ENCODE results near the gene PDE6B. TPM values are rescaled to one million over a fixed set of nuclear protein-coding genes. Genes with fewer than 3 reads are reported as not detected.

The PDE6B gene
- total RNA-seq, 1 experiment from 2014 or later = 9.4 TPM

GRCh38 chr4:592825-593520 is 32.4 kb upstream of the PDE6B start:
- DNase-seq (ENCODE audit: low read depth) = no peak
- in situ Hi-C loops (cut with HindIII; ENCODE audit: low pct_unique_long_range_greater_than_20kb, low sequenced_read_pairs) = no loop called here

GRCh38 chr4:598925-599324 is 26.4 kb upstream of the PDE6B start:
- DNase-seq (ENCODE audit: low read depth) = no peak
- in situ Hi-C loops (cut with HindIII; ENCODE audit: low pct_unique_long_range_greater_than_20kb, low sequenced_read_pairs) = no loop called here

DNA sequence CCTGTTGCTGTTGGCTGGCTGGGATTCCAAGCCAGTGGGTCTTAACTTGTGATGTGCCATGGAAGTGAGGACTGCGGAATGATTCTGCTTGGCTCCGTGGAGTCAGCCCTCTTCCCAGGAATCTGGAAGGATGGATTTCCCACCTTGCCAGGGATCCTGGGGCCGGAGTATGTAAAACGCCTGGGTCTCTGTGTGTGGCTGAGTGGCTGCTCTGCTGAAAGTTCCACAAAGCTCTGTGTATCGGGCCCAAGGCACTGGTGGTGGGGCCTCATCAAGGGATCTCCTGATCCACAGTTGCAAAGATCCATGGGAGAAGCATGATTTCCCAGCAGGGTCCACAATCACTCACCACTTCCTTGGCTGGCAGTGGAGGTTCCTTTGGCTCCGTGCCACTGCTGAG is 25.2 kb upstream of the PDE6B start:
- in situ Hi-C loops (cut with HindIII; ENCODE audit: low pct_unique_long_range_greater_than_20kb, low sequenced_read_pairs) = no loop called here
- no peak for DNase-seq (ENCODE audit: low read depth)

- DNase-seq (ENCODE audit: low read depth) = no peak
- in situ Hi-C loops (cut with HindIII; ENCODE audit: low pct_unique_long_range_greater_than_20kb, low sequenced_read_pairs) = no loop called here
Measured at GRCh38 chr4:600850-601515, 24.4 kb upstream of the PDE6B start.

- in situ Hi-C loops (cut with HindIII; ENCODE audit: low pct_unique_long_range_greater_than_20kb, low sequenced_read_pairs) = no loop called here
Measured at GRCh38 chr4:601612-602558, 23.5 kb upstream of the PDE6B start.

GRCh38 chr4:602559-602942 is 22.8 kb upstream of the PDE6B start:
- in situ Hi-C loops (cut with HindIII; ENCODE audit: low pct_unique_long_range_greater_than_20kb, low sequenced_read_pairs) = no loop called here
- DNase-seq (ENCODE audit: low read depth) = no peak

More at GRCh38 chr4:601612-602558, 23.5 kb upstream of the PDE6B start:
- no peak for DNase-seq (ENCODE audit: low read depth)

DNA sequence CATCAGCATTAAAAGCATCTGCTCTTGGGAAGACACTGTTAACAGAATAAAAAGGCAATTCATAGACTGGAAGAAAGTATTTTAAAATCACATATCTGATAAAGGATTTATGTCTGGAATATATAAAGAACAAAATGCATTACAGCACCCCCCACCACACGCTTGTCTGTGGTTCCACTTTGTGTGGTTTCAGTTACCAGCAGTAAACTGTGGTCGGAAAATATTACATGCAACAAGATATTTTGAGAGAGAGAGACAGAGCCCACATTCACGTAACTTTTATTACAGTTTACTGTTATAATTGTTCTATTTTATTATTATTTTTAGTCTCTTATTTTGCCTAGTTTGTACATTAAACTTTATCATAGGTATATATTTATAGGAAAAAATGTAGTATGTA is 21.2 kb upstream of the PDE6B start:
- DNase-seq (ENCODE audit: low read depth) = no peak
- in situ Hi-C loops (cut with HindIII; ENCODE audit: low pct_unique_long_range_greater_than_20kb, low sequenced_read_pairs) = no loop called here

- DNase-seq (ENCODE audit: low read depth) = no peak
- in situ Hi-C loops (cut with HindIII; ENCODE audit: low pct_unique_long_range_greater_than_20kb, low sequenced_read_pairs) = no loop called here
Measured at GRCh38 chr4:605702-606425, 19.5 kb upstream of the PDE6B start.

- in situ Hi-C loops (cut with HindIII; ENCODE audit: low pct_unique_long_range_greater_than_20kb, low sequenced_read_pairs) = no loop called here
- no peak for DNase-seq (ENCODE audit: low read depth)
Measured at GRCh38 chr4:608236-608635, 17.1 kb upstream of the PDE6B start.

- in situ Hi-C loops (cut with HindIII; ENCODE audit: low pct_unique_long_range_greater_than_20kb, low sequenced_read_pairs) = no loop called here
- no peak for DNase-seq (ENCODE audit: low read depth)
Measured at GRCh38 chr4:609400-610050, 15.8 kb upstream of the PDE6B start.

DNA sequence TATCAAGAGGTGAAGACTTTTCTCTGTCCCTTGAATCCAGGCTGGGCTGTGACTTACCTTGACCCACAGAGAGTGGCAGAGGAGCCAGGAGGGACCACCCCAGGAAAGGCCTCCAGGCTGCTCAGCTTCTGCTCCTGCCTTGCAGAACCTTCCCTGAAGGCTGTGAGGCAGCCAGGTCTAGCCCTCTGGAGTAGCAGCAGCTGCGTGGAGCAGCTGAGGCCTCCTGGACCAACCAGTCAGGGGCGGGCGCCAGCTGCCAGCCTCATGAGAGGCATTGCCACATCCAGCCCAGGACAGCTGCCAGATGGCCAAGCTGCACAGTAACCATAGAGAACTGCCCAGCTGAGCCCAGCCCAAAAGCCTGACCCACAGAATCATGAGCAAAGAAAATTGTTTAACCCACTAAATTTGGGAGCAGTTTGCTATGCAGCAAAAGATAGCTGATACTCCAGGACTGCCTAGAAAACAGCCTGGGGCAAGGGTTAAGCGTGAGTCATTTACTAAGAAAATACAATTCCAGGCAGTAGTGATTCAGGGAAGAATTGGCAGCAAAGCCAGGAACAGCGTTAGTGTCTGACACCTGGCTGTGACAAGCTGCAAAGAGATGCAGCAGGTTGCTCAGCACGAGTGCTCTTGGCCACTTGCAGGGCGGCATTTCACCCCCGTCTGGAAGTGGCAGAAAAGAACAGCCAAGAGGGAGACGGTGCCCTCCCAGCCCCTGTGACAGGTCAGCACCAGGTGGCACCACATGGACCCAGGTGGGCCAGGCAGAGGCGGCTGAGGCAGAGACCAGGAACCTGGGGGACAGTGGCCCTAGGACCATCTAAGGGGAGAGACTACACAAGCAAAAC is 14.7 kb upstream of the PDE6B start:
- peak; percentile 75 for DNase-seq (ENCODE audit: low read depth)
- in situ Hi-C loops (cut with HindIII; ENCODE audit: low pct_unique_long_range_greater_than_20kb, low sequenced_read_pairs) = no loop called here

- in situ Hi-C loops (cut with HindIII; ENCODE audit: low pct_unique_long_range_greater_than_20kb, low sequenced_read_pairs) = no loop called here
- DNase-seq (ENCODE audit: low read depth) = no peak
Measured at GRCh38 chr4:612052-612748, 13.2 kb upstream of the PDE6B start.

DNA sequence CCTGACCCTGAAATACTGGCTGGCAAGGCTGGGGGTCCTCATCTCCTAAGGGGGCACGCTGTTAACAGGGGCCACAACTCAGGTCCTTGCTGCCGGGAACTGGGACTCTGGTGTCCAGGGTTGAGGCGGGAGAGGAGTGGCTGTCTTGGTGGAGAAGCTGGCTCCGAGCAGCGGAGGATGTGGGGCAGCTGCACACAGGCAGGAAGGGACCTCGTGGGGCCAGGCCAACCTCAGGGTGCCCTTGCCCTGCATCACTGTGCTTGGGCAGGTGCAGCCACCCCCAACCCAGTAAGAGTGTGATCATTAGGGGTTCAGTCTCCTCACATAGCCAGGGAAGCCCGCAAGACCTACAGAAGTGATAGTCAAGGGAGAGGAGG is 12.6 kb upstream of the PDE6B start:
- no peak for DNase-seq (ENCODE audit: low read depth)
- in situ Hi-C loops (cut with HindIII; ENCODE audit: low pct_unique_long_range_greater_than_20kb, low sequenced_read_pairs) = no loop called here

DNA sequence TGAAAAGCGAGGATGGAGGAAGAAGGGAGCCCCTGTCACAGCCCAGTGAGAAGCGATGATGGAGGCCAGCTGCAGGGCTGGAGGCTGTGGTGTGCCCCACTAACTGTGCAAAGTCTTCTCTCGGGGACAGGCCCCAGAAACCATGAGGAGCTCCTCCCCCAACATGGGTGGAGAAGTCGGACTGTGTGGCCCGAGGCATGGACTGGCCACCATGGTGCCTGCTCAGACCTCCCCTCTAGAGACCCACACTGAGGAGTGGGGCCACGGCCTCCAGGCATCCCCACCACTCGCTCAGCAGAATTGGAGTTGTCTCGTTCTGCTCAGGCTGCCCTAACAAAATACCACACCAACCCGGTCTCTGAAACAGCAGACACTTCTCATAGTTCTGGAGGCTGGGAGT is 12.2 kb upstream of the PDE6B start:
- in situ Hi-C loops (cut with HindIII; ENCODE audit: low pct_unique_long_range_greater_than_20kb, low sequenced_read_pairs) = no loop called here

GRCh38 chr4:616091-616490 is 9.3 kb upstream of the PDE6B start:
- no peak for DNase-seq (ENCODE audit: low read depth)
- in situ Hi-C loops (cut with HindIII; ENCODE audit: low pct_unique_long_range_greater_than_20kb, low sequenced_read_pairs) = no loop called here

More for the DNA sequence above, 12.2 kb upstream of the PDE6B start:
- DNase-seq (ENCODE audit: low read depth) = no peak

DNA sequence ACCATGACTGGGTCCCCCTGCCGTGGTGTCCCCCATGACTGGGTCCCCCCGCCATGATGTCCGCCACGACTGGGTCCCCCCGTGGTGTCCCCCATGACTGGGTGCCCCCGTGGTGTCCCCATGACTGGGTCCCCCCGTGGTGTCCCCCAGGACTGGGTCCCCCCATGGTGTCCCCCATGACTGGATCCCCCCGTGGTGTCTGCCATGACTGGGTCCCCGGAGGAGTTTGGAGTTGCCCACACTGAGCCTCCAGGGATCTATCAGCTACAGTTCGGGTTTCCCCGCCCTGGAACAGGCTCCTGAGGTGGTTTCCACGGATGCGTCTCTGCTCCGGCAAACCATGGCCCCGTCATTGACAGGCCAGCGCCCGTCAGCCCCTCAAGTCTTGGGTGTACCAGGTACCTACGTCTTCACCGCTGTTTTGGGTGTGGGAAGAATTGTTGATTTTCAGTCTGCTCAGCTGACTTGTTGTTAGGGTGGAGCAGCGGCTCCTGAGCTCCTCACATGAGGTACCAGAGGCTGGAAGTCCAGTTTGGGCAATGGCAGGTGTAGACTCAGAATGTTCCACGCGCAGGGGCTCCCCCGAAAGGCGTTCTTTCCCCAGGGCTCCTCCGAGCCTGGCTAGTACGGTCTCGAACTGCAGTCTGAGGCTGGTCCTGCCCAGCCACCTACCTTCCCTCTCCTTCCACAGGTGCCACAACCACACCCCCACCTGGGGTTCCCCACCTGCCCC is 8.3 kb upstream of the PDE6B start:
- in situ Hi-C loops (cut with HindIII; ENCODE audit: low pct_unique_long_range_greater_than_20kb, low sequenced_read_pairs) = no loop called here
- no peak for DNase-seq (ENCODE audit: low read depth)
